ELR (cell line): ENCODE results near the gene DESI1.
A peak's percentile ranks its signal among the peaks of the same experiment; 100 is the strongest.
"Not testable (repeated sequence)": the region's sequence is repeated elsewhere in the genome, so short reads cannot be mapped to it uniquely, and the experiment has no call there.

ENCODE experiments used
- DNase-seq: peaks from one replicate; pipeline ENCODE4 v3.0.0-alpha.2; 2015; ENCODE audit warnings: low read depth

The DESI1 gene

GRCh38 chr22:41558241-41558630 lies 62.6 kb downstream of the DESI1 start:
- DNase-seq = not testable (repeated sequence)

- DNase-seq = peak; percentile 70
Observed at GRCh38 chr22:41557401-41558240, 63.2 kb downstream of the DESI1 start.

DNA sequence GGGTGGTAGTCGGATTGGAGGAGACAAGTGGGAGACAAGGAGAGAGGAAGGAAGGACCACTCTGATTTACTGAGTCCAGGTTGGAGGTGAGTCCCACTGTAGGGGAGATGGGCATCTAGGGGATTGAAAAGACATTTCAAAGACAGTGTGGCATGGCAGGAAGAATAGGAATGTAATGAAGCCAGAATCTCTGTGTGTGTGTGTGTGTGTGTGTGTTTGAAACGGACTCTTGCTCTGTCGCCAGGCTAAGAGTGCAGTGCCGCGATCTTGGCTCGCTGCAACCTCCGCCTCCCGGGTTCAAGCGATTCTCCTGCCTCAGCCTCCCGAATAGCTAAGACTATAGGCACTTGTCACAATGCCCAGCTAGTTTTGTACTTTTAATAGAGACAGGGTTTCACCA lies 64.3 kb downstream of the DESI1 start:
- no peak for DNase-seq

- DNase-seq = no peak
Observed at GRCh38 chr22:41555325-41555982, 65.4 kb downstream of the DESI1 start.

- DNase-seq = no peak
Observed at GRCh38 chr22:41551877-41552582, 68.8 kb downstream of the DESI1 start.

GRCh38 chr22:41550952-41551491 lies 69.8 kb downstream of the DESI1 start:
- no peak for DNase-seq

DNA sequence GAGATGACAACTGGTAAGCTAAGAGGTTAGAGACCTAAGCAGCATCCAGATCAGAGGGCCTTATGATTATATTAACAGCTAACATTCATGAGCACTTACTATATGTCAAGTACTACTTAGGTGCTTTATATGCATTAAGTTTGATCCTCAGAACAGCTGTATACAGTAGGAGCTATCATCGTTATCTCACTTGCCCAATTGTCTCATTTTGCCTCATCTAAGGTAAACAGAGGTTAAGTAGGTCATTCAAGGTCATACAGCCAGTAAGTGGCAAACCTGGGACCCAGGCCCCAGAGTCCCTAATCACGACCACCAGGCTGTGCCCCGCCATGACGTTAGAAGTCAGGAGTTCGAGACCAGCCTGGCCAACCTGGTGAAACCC lies 72.0 kb downstream of the DESI1 start:
- DNase-seq = no peak
